ENCODE data around the gene SLC44A1. TPM values are rescaled to one million over a fixed set of nuclear protein-coding genes. Genes with fewer than 3 reads are reported as not detected.
A peak's percentile ranks its signal among the peaks of the same experiment; 100 is the strongest.

The SLC44A1 gene
- total RNA-seq, 1 donor = 47.8 TPM

DNA sequence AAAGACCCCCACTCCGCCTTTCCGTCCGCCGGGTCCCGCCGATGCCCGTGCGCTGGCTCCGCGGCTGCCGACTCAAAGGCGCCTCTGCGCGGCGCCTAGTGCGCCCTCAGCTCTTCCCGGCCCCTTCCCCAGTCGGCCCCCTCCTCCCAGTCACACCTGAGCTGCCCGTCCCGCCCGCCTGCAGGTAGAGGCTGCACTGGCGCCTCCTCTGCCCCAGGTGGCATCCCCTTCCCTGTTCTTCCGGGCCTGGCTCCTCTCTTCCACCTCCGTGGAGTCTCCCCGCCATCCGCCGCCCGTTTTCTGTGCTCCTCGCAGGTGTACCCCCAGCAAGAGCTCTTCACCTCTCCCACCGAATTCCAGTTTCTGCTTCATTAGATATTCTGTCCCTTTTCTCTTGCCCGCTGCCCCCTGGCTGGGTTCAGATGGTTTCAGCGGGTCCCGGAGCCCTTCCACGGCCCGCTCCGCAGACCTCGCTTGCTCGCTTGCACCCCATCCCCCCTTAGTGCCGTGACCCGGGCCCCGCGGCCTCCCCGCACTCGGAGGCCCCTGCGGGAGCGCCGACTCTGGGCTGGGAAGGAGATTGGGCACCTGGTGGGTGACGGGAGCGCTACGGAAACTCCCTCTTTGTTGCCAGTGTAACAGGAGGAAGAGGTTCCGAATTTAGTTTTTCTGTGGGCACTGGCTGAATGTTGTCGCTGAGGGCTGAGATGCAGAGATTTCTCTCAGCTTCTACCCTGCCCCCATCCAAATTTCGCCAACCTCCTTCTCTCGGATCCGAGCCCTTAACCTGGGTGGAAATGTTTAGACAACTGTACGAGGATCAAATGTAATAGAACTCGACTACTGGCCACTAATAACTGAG, 809 bp downstream of the SLC44A1 start:
- Histone ChIP-seq H4K20me1 (ENCODE audit: insufficient read depth, low read length) (peaks cover 5% of the 10 kb centered on the region), H3K4me3 (ENCODE audit: insufficient read depth, low read length) (peak overlapping the region; percentile 85), H3K36me3 (ENCODE audit: insufficient read depth, low read length) (no peaks in the 10 kb centered on the region), H3K27me3 (ENCODE audit: insufficient read depth, low read length) (no peaks in the 10 kb centered on the region), H2AFZ (ENCODE audit: low read length) (peak overlapping the region; percentile 76), H3K79me2 (ENCODE audit: insufficient read depth, low read length) (peaks cover 39% of the 10 kb centered on the region), H3K4me2 (ENCODE audit: insufficient read depth, low read length) (peak overlapping the region; percentile 83), H3K9me3 (ENCODE audit: low read depth, low read length) (no peaks in the 10 kb centered on the region), H3K27ac (ENCODE audit: low read depth, low read length) (peak overlapping the region; percentile 27), H3K4me1 (ENCODE audit: insufficient read depth, low read length) (peaks cover 35% of the 10 kb centered on the region)
- TF ChIP-seq, protein P1, sequence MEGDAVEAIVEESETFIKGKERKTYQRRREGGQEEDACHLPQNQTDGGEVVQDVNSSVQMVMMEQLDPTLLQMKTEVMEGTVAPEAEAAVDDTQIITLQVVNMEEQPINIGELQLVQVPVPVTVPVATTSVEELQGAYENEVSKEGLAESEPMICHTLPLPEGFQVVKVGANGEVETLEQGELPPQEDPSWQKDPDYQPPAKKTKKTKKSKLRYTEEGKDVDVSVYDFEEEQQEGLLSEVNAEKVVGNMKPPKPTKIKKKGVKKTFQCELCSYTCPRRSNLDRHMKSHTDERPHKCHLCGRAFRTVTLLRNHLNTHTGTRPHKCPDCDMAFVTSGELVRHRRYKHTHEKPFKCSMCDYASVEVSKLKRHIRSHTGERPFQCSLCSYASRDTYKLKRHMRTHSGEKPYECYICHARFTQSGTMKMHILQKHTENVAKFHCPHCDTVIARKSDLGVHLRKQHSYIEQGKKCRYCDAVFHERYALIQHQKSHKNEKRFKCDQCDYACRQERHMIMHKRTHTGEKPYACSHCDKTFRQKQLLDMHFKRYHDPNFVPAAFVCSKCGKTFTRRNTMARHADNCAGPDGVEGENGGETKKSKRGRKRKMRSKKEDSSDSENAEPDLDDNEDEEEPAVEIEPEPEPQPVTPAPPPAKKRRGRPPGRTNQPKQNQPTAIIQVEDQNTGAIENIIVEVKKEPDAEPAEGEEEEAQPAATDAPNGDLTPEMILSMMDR (IDR thresholded peaks at IDR 0.05; ENCODE audit: extremely low read depth, low read depth, low read length) = peak; percentile 5
- peak; percentile 77 for DNase-seq (ENCODE audit: insufficient read length, low spot score, missing footprints)

DNA sequence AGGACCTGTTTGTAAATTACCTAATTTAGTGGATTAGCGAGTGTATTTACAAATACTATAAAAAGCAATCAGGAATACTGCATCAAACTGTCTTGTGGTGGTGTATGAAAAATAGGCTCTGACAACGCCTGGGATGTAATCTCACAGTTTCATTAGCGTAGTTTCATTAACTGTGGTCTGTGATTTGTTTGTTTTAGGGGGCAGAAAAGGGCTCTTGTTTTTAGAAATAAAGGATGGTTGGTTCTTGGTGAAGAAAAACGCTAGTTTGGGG, 1.4 kb downstream of the SLC44A1 start:
- DNase-seq (ENCODE audit: insufficient read length, low spot score, missing footprints) = no peak
- Histone ChIP-seq H3K4me1 (ENCODE audit: insufficient read depth, low read length) (peaks cover 35% of the 10 kb centered on the region), H3K4me3 (ENCODE audit: insufficient read depth, low read length) (peak overlapping the region; percentile 85), H3K27ac (ENCODE audit: low read depth, low read length) (peak overlapping the region; percentile 27), H2AFZ (ENCODE audit: low read length) (peak overlapping the region; percentile 76), H4K20me1 (ENCODE audit: insufficient read depth, low read length) (peaks cover 6% of the 10 kb centered on the region), H3K27me3 (ENCODE audit: insufficient read depth, low read length) (no peaks in the 10 kb centered on the region), H3K9me3 (ENCODE audit: low read depth, low read length) (no peaks in the 10 kb centered on the region), H3K4me2 (ENCODE audit: insufficient read depth, low read length) (peak overlapping the region; percentile 83), H3K36me3 (ENCODE audit: insufficient read depth, low read length) (no peaks in the 10 kb centered on the region), H3K79me2 (ENCODE audit: insufficient read depth, low read length) (peaks cover 45% of the 10 kb centered on the region)
- TF ChIP-seq, protein P1 (IDR thresholded peaks at IDR 0.05; ENCODE audit: extremely low read depth, low read depth, low read length) = no peak

DNA sequence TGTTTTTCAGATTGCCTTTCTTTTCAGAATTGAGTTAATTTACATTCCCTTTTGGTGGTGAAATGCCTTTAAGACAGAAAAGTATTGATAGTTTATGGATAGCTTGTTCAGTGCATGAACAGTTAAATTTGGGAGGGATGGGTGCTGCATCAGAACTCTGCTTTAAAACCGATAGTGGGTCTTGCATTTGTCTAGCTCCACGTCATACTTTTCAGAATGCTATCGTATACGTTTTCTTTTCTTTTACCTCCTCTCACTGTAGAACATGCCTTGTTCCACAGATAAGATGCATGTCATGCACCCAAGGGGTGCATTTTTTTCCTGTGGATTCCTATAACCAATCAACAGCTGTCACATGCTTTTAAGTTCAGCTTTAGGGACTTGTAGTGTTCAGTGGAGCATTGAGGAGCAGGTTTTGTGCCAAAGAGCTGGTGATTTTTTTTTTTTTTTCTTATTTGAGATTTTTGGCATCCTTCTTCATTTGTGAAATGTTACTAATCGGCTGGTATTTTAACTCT, 2.3 kb downstream of the SLC44A1 start:
- no peak for DNase-seq (ENCODE audit: insufficient read length, low spot score, missing footprints)
- Histone ChIP-seq H3K4me1 (ENCODE audit: insufficient read depth, low read length) (peaks cover 32% of the 10 kb centered on the region), H3K27me3 (ENCODE audit: insufficient read depth, low read length) (no peaks in the 10 kb centered on the region), H2AFZ (ENCODE audit: low read length) (no peak overlapping the region), H3K27ac (ENCODE audit: low read depth, low read length) (no peak overlapping the region), H3K36me3 (ENCODE audit: insufficient read depth, low read length) (no peaks in the 10 kb centered on the region), H4K20me1 (ENCODE audit: insufficient read depth, low read length) (peaks cover 8% of the 10 kb centered on the region), H3K79me2 (ENCODE audit: insufficient read depth, low read length) (peaks cover 54% of the 10 kb centered on the region), H3K4me3 (ENCODE audit: insufficient read depth, low read length) (no peak overlapping the region), H3K4me2 (ENCODE audit: insufficient read depth, low read length) (peak overlapping the region; percentile 83), H3K9me3 (ENCODE audit: low read depth, low read length) (no peaks in the 10 kb centered on the region)
- TF ChIP-seq, protein P1 (IDR thresholded peaks at IDR 0.05; ENCODE audit: extremely low read depth, low read depth, low read length) = no peak

DNA sequence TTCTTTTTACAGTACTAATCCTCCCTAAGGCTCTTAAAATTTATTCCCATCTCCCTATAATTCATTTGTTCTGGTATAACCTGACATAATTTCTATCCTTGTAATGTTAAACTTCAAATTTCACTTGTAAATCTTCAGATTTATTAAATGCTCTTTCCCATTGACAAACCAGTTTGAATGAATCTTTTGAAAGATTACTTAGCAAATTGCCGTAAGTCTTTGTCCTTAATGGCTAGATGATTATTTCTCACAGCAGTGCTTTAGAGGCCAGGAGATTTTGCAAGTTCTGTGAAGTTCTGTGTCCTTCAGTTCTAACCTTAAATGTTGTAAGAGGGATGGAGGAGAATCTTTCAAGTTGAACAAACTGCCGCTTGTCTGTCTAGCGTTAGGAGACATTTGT, 4.2 kb downstream of the SLC44A1 start:
- peaks cover 65% of the 10 kb centered on the region for H3K79me2 ChIP-seq (ENCODE audit: insufficient read depth, low read length)
- TF ChIP-seq, protein P1 (IDR thresholded peaks at IDR 0.05; ENCODE audit: extremely low read depth, low read depth, low read length) = no peak
- H3K36me3 ChIP-seq (ENCODE audit: insufficient read depth, low read length) = no peaks in the 10 kb centered on the region
- peaks cover 13% of the 10 kb centered on the region for H3K4me1 ChIP-seq (ENCODE audit: insufficient read depth, low read length)
- no peaks in the 10 kb centered on the region for H3K9me3 ChIP-seq (ENCODE audit: low read depth, low read length)
- peaks cover 8% of the 10 kb centered on the region for H4K20me1 ChIP-seq (ENCODE audit: insufficient read depth, low read length)
- no peaks in the 10 kb centered on the region for H3K27me3 ChIP-seq (ENCODE audit: insufficient read depth, low read length)
- no peak for DNase-seq (ENCODE audit: insufficient read length, low spot score, missing footprints)
- H2AFZ ChIP-seq (ENCODE audit: low read length) = no peak overlapping the region
- H3K4me2 ChIP-seq (ENCODE audit: insufficient read depth, low read length) = no peak overlapping the region
- H3K27ac ChIP-seq (ENCODE audit: low read depth, low read length) = no peak overlapping the region
- no peak overlapping the region for H3K4me3 ChIP-seq (ENCODE audit: insufficient read depth, low read length)
